Vagina (tissue), 2 donors: ENCODE results near the gene DENND1A.

Source experiments
- POLR2A ChIP-seq, 2 donors: fragments of 450-650 bp; IDR thresholded peaks; one replicate each; pipeline ENCODE4 v1.6.1; 2017; ENCODE audit warnings: antibody characterized with exemption in 2 of 2, mild to moderate bottlenecking in 2 of 2, moderate library complexity in 2 of 2
- POLR2AphosphoS5 ChIP-seq, 2 donors: sonication (generic); formaldehyde crosslinking; IDR thresholded peaks; one replicate each; pipeline ENCODE4 v1.9.0; 2017; ENCODE audit warnings: antibody characterized with exemption in 2 of 2, mild to moderate bottlenecking in 2 of 2, low read depth in 1 of 2; ENCODE audit not compliant: insufficient read depth in 1 of 2
- TF ChIP-seq, protein P1 (sequence below), 3 experiments: fragments of 450-650 bp in 2 of 3; fragments of 200-600 bp in 1 of 3; sonication (generic) in 1 of 3; IDR thresholded peaks; one replicate each; pipeline ENCODE4 v1.5.1; 2017 to 2019; ENCODE audit warnings: antibody characterized with exemption in 3 of 3, mild to moderate bottlenecking in 2 of 3, moderate library complexity in 2 of 3

DNA sequence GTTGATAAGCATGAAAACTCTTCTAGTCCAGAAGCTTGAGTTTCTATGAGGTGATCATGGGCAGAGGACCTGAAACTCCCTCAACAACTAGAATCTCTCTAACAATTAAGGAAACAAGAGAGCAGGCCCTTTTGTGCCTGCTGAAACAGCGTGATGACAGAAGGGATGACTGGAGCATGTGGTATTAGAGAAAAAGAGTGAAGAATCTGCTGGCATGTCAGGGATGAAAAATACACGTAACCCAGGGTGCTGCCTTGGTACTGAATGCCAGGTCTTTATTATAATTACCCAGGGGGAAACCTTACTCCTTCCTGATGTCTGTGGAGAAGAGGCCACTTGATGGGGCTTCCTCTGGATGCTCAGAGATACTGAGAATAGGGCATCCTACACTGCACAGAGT is 406.1 kb downstream of the DENND1A start:
- TF ChIP-seq POLR2A (IDR thresholded peaks at IDR 0.05) (no peak), POLR2AphosphoS5 (IDR thresholded peaks at IDR 0.05; ENCODE audit: insufficient read depth in 1 of 2, low read depth in 1 of 2) (no peak)
- TF ChIP-seq, protein P1, sequence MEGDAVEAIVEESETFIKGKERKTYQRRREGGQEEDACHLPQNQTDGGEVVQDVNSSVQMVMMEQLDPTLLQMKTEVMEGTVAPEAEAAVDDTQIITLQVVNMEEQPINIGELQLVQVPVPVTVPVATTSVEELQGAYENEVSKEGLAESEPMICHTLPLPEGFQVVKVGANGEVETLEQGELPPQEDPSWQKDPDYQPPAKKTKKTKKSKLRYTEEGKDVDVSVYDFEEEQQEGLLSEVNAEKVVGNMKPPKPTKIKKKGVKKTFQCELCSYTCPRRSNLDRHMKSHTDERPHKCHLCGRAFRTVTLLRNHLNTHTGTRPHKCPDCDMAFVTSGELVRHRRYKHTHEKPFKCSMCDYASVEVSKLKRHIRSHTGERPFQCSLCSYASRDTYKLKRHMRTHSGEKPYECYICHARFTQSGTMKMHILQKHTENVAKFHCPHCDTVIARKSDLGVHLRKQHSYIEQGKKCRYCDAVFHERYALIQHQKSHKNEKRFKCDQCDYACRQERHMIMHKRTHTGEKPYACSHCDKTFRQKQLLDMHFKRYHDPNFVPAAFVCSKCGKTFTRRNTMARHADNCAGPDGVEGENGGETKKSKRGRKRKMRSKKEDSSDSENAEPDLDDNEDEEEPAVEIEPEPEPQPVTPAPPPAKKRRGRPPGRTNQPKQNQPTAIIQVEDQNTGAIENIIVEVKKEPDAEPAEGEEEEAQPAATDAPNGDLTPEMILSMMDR (IDR thresholded peaks at IDR 0.05), result no peak
